Measurements from ENCODE around the gene SLC7A5. TPM values are rescaled to one million over a fixed set of nuclear protein-coding genes. Genes with fewer than 3 reads are reported as not detected.
"Not testable (repeated sequence)": the region's sequence is repeated elsewhere in the genome, so short reads cannot be mapped to it uniquely, and the experiment has no call there.

Gene SLC7A5
- total RNA-seq, 2 donors from 2014 or later = 50.4 to 53.9 TPM

GRCh38 chr16:87801679-87802259, 67.5 kb downstream of the SLC7A5 start:
- DNase-seq (no peak), ATAC-seq (no peak)
- H3K9me3 ChIP-seq (ENCODE audit: control insufficient read depth, low read length, poor library complexity, severe bottlenecking) = no peaks in the 10 kb centered on the region
- H3K36me3 Mint-ChIP-seq (ENCODE audit: low read depth) = peaks cover 2% of the 10 kb centered on the region
- H3K27ac Mint-ChIP-seq = no peak overlapping the region
- H3K27me3 Mint-ChIP-seq = peaks cover 4% of the 10 kb centered on the region
- peaks cover 5% of the 10 kb centered on the region for H3K4me1 Mint-ChIP-seq
- no peak overlapping the region for H3K4me3 Mint-ChIP-seq

- Mint-ChIP-seq H3K27me3 (no peaks in the 10 kb centered on the region), H3K36me3 (ENCODE audit: low read depth) (no peaks in the 10 kb centered on the region), H3K4me3 (no peak overlapping the region), H3K27ac (no peak overlapping the region), H3K4me1 (no peaks in the 10 kb centered on the region)
- H3K9me3 ChIP-seq (ENCODE audit: control insufficient read depth, low read length, poor library complexity, severe bottlenecking) = no peaks in the 10 kb centered on the region
- DNase-seq (no peak), ATAC-seq (no peak)
Measured at GRCh38 chr16:87800497-87800896, 68.8 kb downstream of the SLC7A5 start.

GRCh38 chr16:87795336-87795735, 74.0 kb downstream of the SLC7A5 start:
- no peaks in the 10 kb centered on the region for H3K4me1 Mint-ChIP-seq

GRCh38 chr16:87794485-87795078, 74.7 kb downstream of the SLC7A5 start:
- DNase-seq = no peak
- no peaks in the 10 kb centered on the region for H3K9me3 ChIP-seq (ENCODE audit: control insufficient read depth, low read length, poor library complexity, severe bottlenecking)
- H3K27me3 Mint-ChIP-seq = no peaks in the 10 kb centered on the region
- H3K27ac Mint-ChIP-seq = no peak overlapping the region
- no peak overlapping the region for H3K4me3 Mint-ChIP-seq
- no peaks in the 10 kb centered on the region for H3K4me1 Mint-ChIP-seq
- ATAC-seq = no peak
- H3K36me3 Mint-ChIP-seq (ENCODE audit: low read depth) = no peaks in the 10 kb centered on the region

More at GRCh38 chr16:87795336-87795735, 74.0 kb downstream of the SLC7A5 start:
- H3K9me3 ChIP-seq (ENCODE audit: control insufficient read depth, low read length, poor library complexity, severe bottlenecking) = no peaks in the 10 kb centered on the region
- no peaks in the 10 kb centered on the region for H3K27me3 Mint-ChIP-seq
- DNase-seq = no peak
- H3K36me3 Mint-ChIP-seq (ENCODE audit: low read depth) = no peaks in the 10 kb centered on the region
- H3K4me3 Mint-ChIP-seq = no peak overlapping the region
- no peak for ATAC-seq
- no peak overlapping the region for H3K27ac Mint-ChIP-seq

- Mint-ChIP-seq H3K27me3 (no peaks in the 10 kb centered on the region), H3K27ac (no peak overlapping the region), H3K4me1 (no peaks in the 10 kb centered on the region), H3K4me3 (no peak overlapping the region), H3K36me3 (ENCODE audit: low read depth) (no peaks in the 10 kb centered on the region)
- ATAC-seq = no peak
- H3K9me3 ChIP-seq (ENCODE audit: control insufficient read depth, low read length, poor library complexity, severe bottlenecking) = no peaks in the 10 kb centered on the region
- no peak for DNase-seq
Measured at GRCh38 chr16:87792205-87792565, 77.1 kb downstream of the SLC7A5 start.

- no peaks in the 10 kb centered on the region for H3K9me3 ChIP-seq (ENCODE audit: control insufficient read depth, low read length, poor library complexity, severe bottlenecking)
- Mint-ChIP-seq H3K36me3 (ENCODE audit: low read depth) (no peaks in the 10 kb centered on the region), H3K4me3 (no peak overlapping the region), H3K27me3 (no peaks in the 10 kb centered on the region), H3K4me1 (no peaks in the 10 kb centered on the region), H3K27ac (no peak overlapping the region)
- DNase-seq (no peak), ATAC-seq (no peak)
Measured at GRCh38 chr16:87791295-87792204, 77.8 kb downstream of the SLC7A5 start.

- Mint-ChIP-seq H3K27me3 (no peaks in the 10 kb centered on the region), H3K27ac (no peak overlapping the region), H3K4me1 (no peaks in the 10 kb centered on the region), H3K36me3 (ENCODE audit: low read depth) (no peaks in the 10 kb centered on the region), H3K4me3 (no peak overlapping the region)
- no peaks in the 10 kb centered on the region for H3K9me3 ChIP-seq (ENCODE audit: control insufficient read depth, low read length, poor library complexity, severe bottlenecking)
- DNase-seq (no peak), ATAC-seq (no peak)
Measured at GRCh38 chr16:87790292-87791100, 78.8 kb downstream of the SLC7A5 start.

GRCh38 chr16:87789437-87790291, 79.6 kb downstream of the SLC7A5 start:
- ATAC-seq (no peak), DNase-seq (no peak)
- no peaks in the 10 kb centered on the region for H3K36me3 Mint-ChIP-seq (ENCODE audit: low read depth)
- H3K4me1 Mint-ChIP-seq = no peaks in the 10 kb centered on the region
- H3K9me3 ChIP-seq (ENCODE audit: control insufficient read depth, low read length, poor library complexity, severe bottlenecking) = no peaks in the 10 kb centered on the region
- no peaks in the 10 kb centered on the region for H3K27me3 Mint-ChIP-seq
- H3K27ac Mint-ChIP-seq = no peak overlapping the region
- no peak overlapping the region for H3K4me3 Mint-ChIP-seq

- H3K4me3 Mint-ChIP-seq; DNase-seq; H3K27me3 Mint-ChIP-seq; H3K36me3 Mint-ChIP-seq (ENCODE audit: low read depth); H3K4me1 Mint-ChIP-seq; ATAC-seq; H3K27ac Mint-ChIP-seq; H3K9me3 ChIP-seq (ENCODE audit: control insufficient read depth, low read length, poor library complexity, severe bottlenecking): not testable (repeated sequence)
Measured at GRCh38 chr16:87788730-87789436, 80.4 kb downstream of the SLC7A5 start.

- H3K27ac Mint-ChIP-seq; DNase-seq; H3K27me3 Mint-ChIP-seq; H3K9me3 ChIP-seq (ENCODE audit: control insufficient read depth, low read length, poor library complexity, severe bottlenecking); ATAC-seq; H3K36me3 Mint-ChIP-seq (ENCODE audit: low read depth); H3K4me3 Mint-ChIP-seq; H3K4me1 Mint-ChIP-seq: not testable (repeated sequence)
Measured at GRCh38 chr16:87787451-87788091, 81.7 kb downstream of the SLC7A5 start.

GRCh38 chr16:87784812-87785211, 84.5 kb downstream of the SLC7A5 start:
- no peaks in the 10 kb centered on the region for H3K36me3 Mint-ChIP-seq (ENCODE audit: low read depth)
- H3K27ac Mint-ChIP-seq = no peak overlapping the region
- H3K9me3 ChIP-seq (ENCODE audit: control insufficient read depth, low read length, poor library complexity, severe bottlenecking) = no peaks in the 10 kb centered on the region
- peaks cover 9% of the 10 kb centered on the region for H3K4me1 Mint-ChIP-seq
- no peak overlapping the region for H3K4me3 Mint-ChIP-seq
- no peak for ATAC-seq
- no peak for DNase-seq
- H3K27me3 Mint-ChIP-seq = no peaks in the 10 kb centered on the region
